Muscle layer of duodenum (tissue), 2 donors: ENCODE results near the gene RSAD2.

Source experiments
- H3K27ac ChIP-seq: one replicate; pipeline ENCODE4 v1.7.0; 2013; ENCODE audit warnings: mild to moderate bottlenecking, low read length
- H3K27me3 ChIP-seq: one replicate; pipeline ENCODE4 v1.7.0; 2013; ENCODE audit warnings: low read depth, mild to moderate bottlenecking, control low read depth, low read length
- H3K36me3 ChIP-seq, 2 donors: one replicate each; pipeline ENCODE4 v1.7.0; 2013; ENCODE audit warnings: low read length in 2 of 2, control low read depth in 1 of 2, mild to moderate bottlenecking in 1 of 2; ENCODE audit not compliant: insufficient read depth in 2 of 2, control insufficient read depth in 1 of 2
- H3K4me1 ChIP-seq, 2 donors: one replicate each; pipeline ENCODE4 v1.7.0; 2013; ENCODE audit warnings: low read length in 2 of 2, mild to moderate bottlenecking in 2 of 2, control low read depth in 1 of 2, moderate library complexity in 1 of 2; ENCODE audit not compliant: insufficient read depth in 2 of 2, control insufficient read depth in 1 of 2
- H3K4me3 ChIP-seq, 2 donors: one replicate each; pipeline ENCODE4 v1.7.0; 2013; ENCODE audit warnings: low read length in 2 of 2, low read depth in 1 of 2, mild to moderate bottlenecking in 1 of 2
- H3K9me3 ChIP-seq, 2 donors: one replicate each; pipeline ENCODE4 v1.7.0; 2013; ENCODE audit warnings: low read length in 2 of 2, control low read depth in 1 of 2, mild to moderate bottlenecking in 1 of 2; ENCODE audit not compliant: control insufficient read depth in 1 of 2
- donor health status: healthy.

Gene RSAD2, protein sequence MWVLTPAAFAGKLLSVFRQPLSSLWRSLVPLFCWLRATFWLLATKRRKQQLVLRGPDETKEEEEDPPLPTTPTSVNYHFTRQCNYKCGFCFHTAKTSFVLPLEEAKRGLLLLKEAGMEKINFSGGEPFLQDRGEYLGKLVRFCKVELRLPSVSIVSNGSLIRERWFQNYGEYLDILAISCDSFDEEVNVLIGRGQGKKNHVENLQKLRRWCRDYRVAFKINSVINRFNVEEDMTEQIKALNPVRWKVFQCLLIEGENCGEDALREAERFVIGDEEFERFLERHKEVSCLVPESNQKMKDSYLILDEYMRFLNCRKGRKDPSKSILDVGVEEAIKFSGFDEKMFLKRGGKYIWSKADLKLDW

DNA sequence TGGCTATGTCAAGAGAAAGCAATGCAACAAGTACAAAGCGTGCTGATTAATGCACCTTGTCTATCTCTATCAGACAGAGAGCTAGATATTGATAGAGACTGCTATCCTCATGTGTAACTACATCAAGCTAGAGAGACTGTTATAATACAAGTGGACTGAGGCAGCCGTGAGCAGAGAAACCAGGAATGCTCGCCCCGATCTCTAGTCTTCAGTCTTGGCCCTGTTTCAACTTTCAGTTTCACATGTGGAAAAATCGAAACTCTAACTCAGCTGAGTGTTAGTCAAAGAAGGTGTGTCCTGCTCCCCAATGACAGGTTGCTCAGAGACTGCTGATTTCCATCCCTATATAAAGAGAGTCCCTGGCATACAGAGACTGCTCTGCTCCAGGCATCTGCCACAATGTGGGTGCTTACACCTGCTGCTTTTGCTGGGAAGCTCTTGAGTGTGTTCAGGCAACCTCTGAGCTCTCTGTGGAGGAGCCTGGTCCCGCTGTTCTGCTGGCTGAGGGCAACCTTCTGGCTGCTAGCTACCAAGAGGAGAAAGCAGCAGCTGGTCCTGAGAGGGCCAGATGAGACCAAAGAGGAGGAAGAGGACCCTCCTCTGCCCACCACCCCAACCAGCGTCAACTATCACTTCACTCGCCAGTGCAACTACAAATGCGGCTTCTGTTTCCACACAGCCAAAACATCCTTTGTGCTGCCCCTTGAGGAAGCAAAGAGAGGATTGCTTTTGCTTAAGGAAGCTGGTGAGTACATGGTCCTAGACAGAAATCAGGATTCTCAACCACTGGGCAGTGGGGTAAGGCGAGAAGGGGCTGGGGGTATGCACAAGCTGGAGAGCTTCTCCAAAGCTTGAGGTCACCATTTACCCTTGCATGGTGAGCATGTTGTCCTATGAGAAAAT lies at the start of gene RSAD2:
Gene RSAD2 (plus strand): TSS at position 376 of the 903 bp plus-strand sequence. CDS start 24 bp downstream, at position 400.
- H3K4me1 ChIP-seq = peaks cover 0 to 13% of the 10 kb centered on the region in 2 donors
- H3K27ac ChIP-seq = peak within 1 kb of the TSS; percentile 33

DNA sequence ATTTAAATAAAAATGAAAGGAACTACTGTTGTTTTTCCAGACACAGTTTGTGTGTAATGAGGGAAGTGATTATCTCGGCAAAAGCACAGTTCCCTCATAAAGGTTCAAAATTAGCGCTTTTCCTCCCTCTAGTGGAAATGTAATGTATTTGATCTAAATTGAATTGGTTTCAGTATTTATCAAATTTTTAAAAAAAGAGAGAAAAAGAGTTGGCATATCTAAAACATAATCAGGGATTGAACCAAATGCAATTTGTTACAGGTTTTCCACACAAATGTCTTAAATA lies 49.3 kb upstream of the RSAD2 start:
- Histone ChIP-seq H3K27me3 (no peaks in the 10 kb centered on the region), H3K36me3 (no peaks in the 10 kb centered on the region), H3K4me1 (peaks cover 0 to 5% of the 10 kb centered on the region in 2 donors), H3K9me3 (peaks cover 0 to 6% of the 10 kb centered on the region in 2 donors), H3K4me3 (no peak overlapping the region), H3K27ac (no peak overlapping the region)

More for the DNA sequence above, at the start of gene RSAD2:
- Histone ChIP-seq H3K9me3 (no peaks in the 10 kb centered on the region), H3K27me3 (no peaks in the 10 kb centered on the region), H3K4me3 (peak within 1 kb of the TSS; percentile 71 to 79), H3K36me3 (no peaks in the 10 kb centered on the region)

GRCh38 chr2:6831229-6831628 lies 46.3 kb upstream of the RSAD2 start:
- no peak overlapping the region for H3K4me3 ChIP-seq
- peaks cover 0 to 10% of the 10 kb centered on the region in 2 donors for H3K9me3 ChIP-seq
- no peaks in the 10 kb centered on the region for H3K27me3 ChIP-seq
- no peaks in the 10 kb centered on the region for H3K36me3 ChIP-seq
- H3K4me1 ChIP-seq = peaks cover 0 to 5% of the 10 kb centered on the region in 2 donors
- H3K27ac ChIP-seq = no peak overlapping the region

- no peaks in the 10 kb centered on the region for H3K36me3 ChIP-seq
- H3K4me3 ChIP-seq = no peak overlapping the region
- H3K27me3 ChIP-seq = no peaks in the 10 kb centered on the region
- no peak overlapping the region for H3K27ac ChIP-seq
- H3K9me3 ChIP-seq = peaks cover 0 to 10% of the 10 kb centered on the region in 2 donors
- H3K4me1 ChIP-seq = peaks cover 0 to 5% of the 10 kb centered on the region in 2 donors
These were observed 44.8 kb upstream of the RSAD2 start for GRCh38 chr2:6832596-6833299.

DNA sequence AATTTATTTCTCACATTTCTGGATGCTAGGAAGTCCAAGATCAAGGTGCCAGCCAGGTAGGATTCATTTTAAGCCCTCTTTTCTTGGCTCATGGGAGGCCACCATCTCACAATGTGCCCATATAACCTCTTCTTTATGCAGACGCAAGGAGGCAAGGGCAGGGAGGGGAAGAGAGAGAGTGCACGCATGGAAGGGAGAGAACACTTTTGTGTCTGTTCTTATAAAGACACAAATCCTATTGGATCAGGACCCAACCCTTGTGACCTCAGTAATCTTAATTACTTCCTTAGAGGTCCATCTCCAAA lies 44.3 kb upstream of the RSAD2 start:
- Histone ChIP-seq H3K9me3 (peaks cover 0 to 14% of the 10 kb centered on the region in 2 donors), H3K4me3 (no peak overlapping the region), H3K27me3 (no peaks in the 10 kb centered on the region), H3K36me3 (no peaks in the 10 kb centered on the region), H3K4me1 (peaks cover 0 to under 1% of the 10 kb centered on the region in 2 donors), H3K27ac (no peak overlapping the region)

- no peaks in the 10 kb centered on the region for H3K4me1 ChIP-seq
- H3K27ac ChIP-seq = no peak overlapping the region
- peaks cover 0 to 14% of the 10 kb centered on the region in 2 donors for H3K9me3 ChIP-seq
- no peak overlapping the region for H3K4me3 ChIP-seq
- H3K36me3 ChIP-seq = no peaks in the 10 kb centered on the region
- H3K27me3 ChIP-seq = no peaks in the 10 kb centered on the region
These were observed 43.4 kb upstream of the RSAD2 start for GRCh38 chr2:6834163-6834562.

DNA sequence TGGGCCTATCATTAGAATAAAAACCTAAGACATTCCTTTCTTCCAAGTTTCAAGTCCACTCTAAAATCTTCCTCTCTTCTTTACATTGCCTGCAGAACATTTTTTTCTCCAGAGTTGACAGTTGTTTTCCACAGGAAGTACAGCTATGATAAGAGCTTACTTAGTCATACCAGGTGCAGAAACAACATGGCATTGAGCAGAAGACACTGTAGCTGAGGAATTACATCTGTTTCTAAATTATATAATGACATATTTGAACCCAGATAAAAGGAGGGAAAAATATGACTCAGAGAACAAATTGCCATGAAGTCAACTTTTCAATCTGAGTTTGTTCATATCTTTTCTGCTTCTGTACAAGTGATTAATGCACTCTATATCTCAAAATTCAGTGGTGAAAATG lies 42.1 kb upstream of the RSAD2 start:
- Histone ChIP-seq H3K9me3 (peaks cover 0 to 19% of the 10 kb centered on the region in 2 donors), H3K27me3 (no peaks in the 10 kb centered on the region), H3K4me1 (no peaks in the 10 kb centered on the region), H3K27ac (no peak overlapping the region), H3K4me3 (no peak overlapping the region), H3K36me3 (no peaks in the 10 kb centered on the region)

- H3K4me3 ChIP-seq = no peak overlapping the region
- no peaks in the 10 kb centered on the region for H3K4me1 ChIP-seq
- no peaks in the 10 kb centered on the region for H3K27me3 ChIP-seq
- no peak overlapping the region for H3K27ac ChIP-seq
- H3K9me3 ChIP-seq = peaks cover 19 to 46% of the 10 kb centered on the region in 2 donors
- H3K36me3 ChIP-seq = peaks cover 0 to 5% of the 10 kb centered on the region in 2 donors
These were observed 38.8 kb upstream of the RSAD2 start for GRCh38 chr2:6838673-6839319.

DNA sequence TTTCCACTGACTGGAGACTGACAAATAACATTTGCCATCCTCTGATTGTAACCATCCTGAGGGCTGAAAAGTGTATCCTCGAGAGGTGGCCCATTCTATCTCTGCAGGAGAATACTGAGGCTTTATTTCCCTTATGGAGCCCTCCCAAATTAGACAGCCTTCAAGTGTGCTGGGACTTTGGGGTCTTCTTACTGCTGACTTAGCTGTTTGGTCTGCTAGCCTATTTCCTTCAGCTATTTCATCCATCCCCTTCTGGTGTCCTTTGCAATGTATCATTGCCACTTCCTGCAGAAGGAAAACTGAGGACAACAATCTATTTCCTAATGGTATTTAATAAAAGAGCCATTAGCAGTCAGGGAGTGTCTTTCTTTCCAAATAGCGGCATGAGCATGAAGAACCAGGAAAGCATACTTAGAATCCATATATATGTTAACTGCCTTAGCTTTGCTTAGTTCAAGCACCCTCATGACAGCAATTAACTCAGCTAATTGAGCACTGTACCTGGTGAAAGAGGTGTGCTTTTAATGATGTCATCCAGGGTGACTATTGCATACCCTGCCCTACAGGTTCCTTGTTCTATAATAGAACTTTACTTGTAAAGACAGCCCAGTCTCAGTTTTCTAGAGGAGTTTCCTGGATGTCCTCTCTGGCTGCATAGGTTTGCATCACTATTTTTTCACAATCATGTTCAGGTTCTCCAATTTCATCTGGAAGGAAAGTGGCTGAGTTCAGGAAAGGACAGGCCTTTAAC lies 35.9 kb upstream of the RSAD2 start:
- Histone ChIP-seq H3K4me3 (peak overlapping the region in 1 of 2 donors; percentile 7), H3K9me3 (peaks cover 46 to 70% of the 10 kb centered on the region in 2 donors), H3K4me1 (no peaks in the 10 kb centered on the region), H3K27me3 (no peaks in the 10 kb centered on the region), H3K27ac (no peak overlapping the region), H3K36me3 (peaks cover 0 to 17% of the 10 kb centered on the region in 2 donors)

GRCh38 chr2:6845312-6845711 lies 32.3 kb upstream of the RSAD2 start:
- Histone ChIP-seq H3K36me3 (peaks cover 7 to 47% of the 10 kb centered on the region in 2 donors), H3K27me3 (no peaks in the 10 kb centered on the region), H3K4me1 (no peaks in the 10 kb centered on the region), H3K27ac (no peak overlapping the region), H3K9me3 (peaks cover 63 to 81% of the 10 kb centered on the region in 2 donors), H3K4me3 (peak overlapping the region; percentile 2 to 7)
